ENCODE data around the gene DTWD1. TPM values are rescaled to one million over a fixed set of nuclear protein-coding genes. Genes with fewer than 3 reads are reported as not detected.

Gene DTWD1
- total and polyA plus RNA-seq, 2 of the 13 experiments (the other 11 are each of a cell fraction or from before 2014, with no cell fraction given) = 12.7 to 18.3 TPM

- Histone ChIP-seq H3K27me3 (ENCODE audit: control insufficient read depth in 1 of 2, insufficient read depth in 2 of 2, low read length in 2 of 2) (no peaks in the 10 kb centered on the region; a peak in 1 of 5 replicates), H3K4me1 (ENCODE audit: insufficient read depth, low read length) (peaks cover 18% of the 10 kb centered on the region), H2AFZ (ENCODE audit: low read length) (no peak overlapping the region), H3K36me3 (replicated peaks in 1 of 2; ENCODE audit: control insufficient read depth in 1 of 2, insufficient read depth in 2 of 2, low read length in 2 of 2) (peaks cover 2 to 15% of the 10 kb centered on the region in 2 experiments; a peak in 3 of 5 replicates), H3K4me3 (replicated peaks in 1 of 3; ENCODE audit: insufficient read depth in 1 of 3, low read depth in 2 of 3, low read length in 3 of 3) (no peak overlapping the region), H3K9me3 (ENCODE audit: low read length) (peaks cover 12% of the 10 kb centered on the region), H4K20me1 (ENCODE audit: insufficient read depth, low read length) (no peaks in the 10 kb centered on the region), H3K79me2 (ENCODE audit: insufficient read depth, low read length) (peaks cover 13% of the 10 kb centered on the region), H3K4me2 (ENCODE audit: low read depth, low read length) (no peak overlapping the region), H3K9ac (ENCODE audit: insufficient read depth, low read depth, low read length) (no peak overlapping the region), H3K27ac (ENCODE audit: extremely low read length, insufficient read depth, low read length) (no peak overlapping the region)
- intact Hi-C loops (cut with micrococcal nuclease; ENCODE audit: unreplicated experiment) = no loop called here
- ChIA-PET POLR2A (no interaction called here), CTCF (ENCODE audit: low intra/inter-chr PET ratio, low total read pairs) (no interaction called here)
- in situ Hi-C loops (cut with HindIII; ENCODE audit: extremely low pct_ligation_motif_present, low pct_unique_long_range_greater_than_20kb) = no loop called here
- 97% methylated on average over 5 of the region's 5 CpGs for WGBS (ENCODE audit: low lambda C conversion rate)
- TF ChIP-seq BCL6 (CRISPR knock-in tag; IDR thresholded peaks at IDR 0.05) (no peak), TMF1 (CRISPR knock-in tag; IDR thresholded peaks at IDR 0.05; ENCODE audit: low read depth) (no peak), TP53 (CRISPR knock-in tag; conservative IDR thresholded peaks at IDR 0.05) (peak; percentile 97), ZSCAN30 (CRISPR knock-in tag; IDR thresholded peaks at IDR 0.05) (no peak)
- ATAC-seq = no peak
- no peak for FAIRE-seq
- DNase-seq (ENCODE audit: low spot score) = no peak
- BruUV-seq (replicated peaks) = no TSS peak
Observed at GRCh38 chr15:49625460-49626036, 4.7 kb downstream of the DTWD1 start.

GRCh38 chr15:49627407-49627877 lies 6.6 kb downstream of the DTWD1 start:
- H3K27ac ChIP-seq (ENCODE audit: extremely low read length, insufficient read depth, low read length) = no peak overlapping the region
- CTCF ChIA-PET (ENCODE audit: low intra/inter-chr PET ratio, low total read pairs) = no interaction called here
- DNase-seq (ENCODE audit: low spot score) = peak; percentile 30

More at GRCh38 chr15:49627407-49627877, 6.6 kb downstream of the DTWD1 start:
- POLR2A ChIA-PET = no interaction called here
- no peak for TF ChIP-seq TCF7 (IDR thresholded peaks at IDR 0.05; ENCODE audit: low read depth)
- TF ChIP-seq ZNF260 (CRISPR knock-in tag; IDR thresholded peaks at IDR 0.05; ENCODE audit: borderline replicate concordance, low read depth) = no peak
- no peak for TF ChIP-seq ZNF678 (CRISPR knock-in tag; IDR thresholded peaks at IDR 0.05)
- no peak for TF ChIP-seq ATF7 (IDR thresholded peaks at IDR 0.05)
- TF ChIP-seq ATF7 (CRISPR knock-in tag; IDR thresholded peaks at IDR 0.05) = no peak
- TF ChIP-seq ZNF703 (CRISPR knock-in tag; IDR thresholded peaks at IDR 0.05; ENCODE audit: borderline replicate concordance) = no peak
- TF ChIP-seq RFX3 (CRISPR knock-in tag; IDR thresholded peaks at IDR 0.05) = no peak
- FAIRE-seq (no peak), ATAC-seq (no peak)
- H3K9me3 ChIP-seq (ENCODE audit: low read length) = peaks cover 12% of the 10 kb centered on the region
- H3K27me3 ChIP-seq (ENCODE audit: control insufficient read depth in 1 of 2, insufficient read depth in 2 of 2, low read length in 2 of 2) = no peaks in the 10 kb centered on the region
- intact Hi-C loops (cut with micrococcal nuclease; ENCODE audit: unreplicated experiment) (no loop called here), in situ Hi-C loops (cut with HindIII; ENCODE audit: extremely low pct_ligation_motif_present, low pct_unique_long_range_greater_than_20kb) (no loop called here)
- H3K4me1 ChIP-seq (ENCODE audit: insufficient read depth, low read length) = peaks cover 12% of the 10 kb centered on the region
- H4K20me1 ChIP-seq (ENCODE audit: insufficient read depth, low read length) = no peaks in the 10 kb centered on the region
- no peak overlapping the region for H3K4me3 ChIP-seq (replicated peaks in 1 of 3; ENCODE audit: insufficient read depth in 1 of 3, low read depth in 2 of 3, low read length in 3 of 3)
- 71% methylated on average over 1 of the region's 1 CpG for WGBS (ENCODE audit: low lambda C conversion rate)
- BruUV-seq (replicated peaks) = no TSS peak
- H3K9ac ChIP-seq (ENCODE audit: insufficient read depth, low read depth, low read length) = no peak overlapping the region
- no peak overlapping the region for H2AFZ ChIP-seq (ENCODE audit: low read length)
- no peak overlapping the region for H3K4me2 ChIP-seq (ENCODE audit: low read depth, low read length)
- peaks cover 2 to 15% of the 10 kb centered on the region in 2 experiments; a peak in 3 of 5 replicates for H3K36me3 ChIP-seq (replicated peaks in 1 of 2; ENCODE audit: control insufficient read depth in 1 of 2, insufficient read depth in 2 of 2, low read length in 2 of 2)
- H3K79me2 ChIP-seq (ENCODE audit: insufficient read depth, low read length) = peaks cover under 1% of the 10 kb centered on the region

Measured in HepG2 (cell line).